HG02759 (cell line): ENCODE results near the gene PLXNB2.

ENCODE experiments used
- ATAC-seq: cut with Tn5 transposase; IDR thresholded peaks from one replicate; pipeline ENCODE4 v1.9.1; 2021; ENCODE audit warnings: mild to moderate bottlenecking, moderate library complexity; ENCODE audit not compliant: unreplicated experiment

PLXNB2 gene

GRCh38 chr22:50242406-50242949 lies 65.0 kb downstream of the PLXNB2 start:
- ATAC-seq: no peak

GRCh38 chr22:50238755-50239154 lies 68.7 kb downstream of the PLXNB2 start:
- no peak for ATAC-seq

DNA sequence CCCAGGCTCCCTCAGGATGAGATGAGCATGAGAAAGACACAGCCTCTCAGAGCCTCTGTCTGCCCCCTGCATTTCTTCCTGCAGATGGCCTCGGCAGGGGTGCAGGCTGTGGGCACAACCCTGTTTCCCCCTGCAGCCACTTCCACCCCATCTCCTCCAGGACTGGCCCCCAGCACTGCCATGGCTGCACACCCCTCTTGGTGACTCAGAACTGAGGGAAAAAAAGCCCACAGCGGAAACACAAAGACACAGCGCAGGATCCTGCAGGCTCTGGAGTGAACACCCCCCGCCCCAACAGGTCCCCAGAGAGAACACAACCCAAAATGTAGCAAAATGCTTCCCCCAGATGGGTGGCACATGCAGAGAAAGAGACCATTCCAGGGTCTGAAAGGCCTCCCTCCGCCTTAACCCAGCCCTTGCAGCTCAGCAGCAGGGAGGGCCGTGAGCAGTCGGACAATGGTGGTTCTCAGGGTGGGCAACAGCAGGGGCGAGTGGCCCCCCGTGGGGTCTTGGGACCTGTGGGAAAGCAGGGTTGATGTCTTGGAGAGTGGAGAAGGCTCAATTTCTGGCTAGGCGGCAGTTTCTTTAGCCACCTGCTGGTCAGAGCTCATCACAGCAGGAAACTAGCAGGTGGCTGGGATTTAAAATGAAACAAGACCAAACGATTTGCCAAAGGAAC lies 70.6 kb downstream of the PLXNB2 start:
- ATAC-seq: no peak

DNA sequence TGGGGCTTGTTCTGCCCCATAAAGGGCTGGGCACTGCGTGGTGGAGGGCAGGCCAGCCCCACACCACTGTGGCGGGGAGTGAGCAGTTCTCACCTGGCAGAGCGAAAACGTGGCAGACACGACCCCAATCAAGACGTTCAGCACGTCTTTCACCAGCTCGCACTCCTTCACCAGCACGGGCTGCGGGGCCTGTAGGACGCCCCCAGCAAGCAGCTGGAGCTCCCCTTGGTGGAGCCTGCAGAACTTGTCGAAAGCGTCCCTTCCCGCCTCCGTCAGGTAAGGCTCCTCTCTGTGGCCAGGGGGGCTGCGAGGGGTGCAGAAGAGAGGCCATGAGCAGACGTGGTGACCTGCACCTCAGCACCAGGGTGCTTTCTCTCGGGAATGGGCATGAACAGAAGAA lies 74.2 kb downstream of the PLXNB2 start:
- no peak for ATAC-seq

- ATAC-seq: no peak
Observed at GRCh38 chr22:50232481-50233151, 74.8 kb downstream of the PLXNB2 start.

- no peak for ATAC-seq
Observed at GRCh38 chr22:50229370-50229769, 78.1 kb downstream of the PLXNB2 start.

DNA sequence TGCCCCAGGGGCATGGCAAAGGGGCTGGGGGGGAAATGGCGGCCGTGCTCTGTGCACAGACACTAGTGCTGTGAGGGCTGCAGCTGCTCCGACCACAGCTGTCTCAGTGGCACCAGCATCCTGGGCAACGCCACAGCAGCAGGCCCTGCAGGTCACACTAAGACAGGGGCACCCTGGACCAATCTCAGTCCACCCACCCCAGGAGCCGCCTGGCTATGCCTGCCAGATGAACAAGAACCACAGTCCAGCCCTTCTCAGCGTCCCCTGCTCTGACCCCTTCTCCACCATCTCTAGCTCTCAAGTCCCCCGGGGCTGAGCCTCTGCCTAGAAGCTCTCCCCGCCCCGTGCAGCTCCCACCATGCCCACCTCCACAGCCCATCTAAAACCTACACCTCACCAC lies 79.1 kb downstream of the PLXNB2 start:
- no peak for ATAC-seq

GRCh38 chr22:50227579-50228215 lies 79.7 kb downstream of the PLXNB2 start:
- ATAC-seq: no peak

DNA sequence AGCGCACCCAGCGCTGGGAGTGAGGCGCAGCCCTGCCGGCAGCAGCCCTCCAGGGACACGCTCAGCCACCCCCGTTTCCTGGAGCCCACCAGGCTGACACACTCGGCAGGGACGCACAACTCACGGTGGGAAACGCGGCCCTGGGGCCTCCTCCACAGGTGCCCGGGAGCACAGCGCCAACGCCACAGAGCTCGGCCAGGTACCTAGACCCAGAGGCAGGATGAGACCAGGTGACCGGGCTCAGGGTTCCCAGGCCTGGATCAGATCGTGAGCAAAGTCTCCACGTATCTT lies 80.6 kb downstream of the PLXNB2 start:
- ATAC-seq: no peak

- no peak for ATAC-seq
Observed at GRCh38 chr22:50226063-50226874, 81.2 kb downstream of the PLXNB2 start.

DNA sequence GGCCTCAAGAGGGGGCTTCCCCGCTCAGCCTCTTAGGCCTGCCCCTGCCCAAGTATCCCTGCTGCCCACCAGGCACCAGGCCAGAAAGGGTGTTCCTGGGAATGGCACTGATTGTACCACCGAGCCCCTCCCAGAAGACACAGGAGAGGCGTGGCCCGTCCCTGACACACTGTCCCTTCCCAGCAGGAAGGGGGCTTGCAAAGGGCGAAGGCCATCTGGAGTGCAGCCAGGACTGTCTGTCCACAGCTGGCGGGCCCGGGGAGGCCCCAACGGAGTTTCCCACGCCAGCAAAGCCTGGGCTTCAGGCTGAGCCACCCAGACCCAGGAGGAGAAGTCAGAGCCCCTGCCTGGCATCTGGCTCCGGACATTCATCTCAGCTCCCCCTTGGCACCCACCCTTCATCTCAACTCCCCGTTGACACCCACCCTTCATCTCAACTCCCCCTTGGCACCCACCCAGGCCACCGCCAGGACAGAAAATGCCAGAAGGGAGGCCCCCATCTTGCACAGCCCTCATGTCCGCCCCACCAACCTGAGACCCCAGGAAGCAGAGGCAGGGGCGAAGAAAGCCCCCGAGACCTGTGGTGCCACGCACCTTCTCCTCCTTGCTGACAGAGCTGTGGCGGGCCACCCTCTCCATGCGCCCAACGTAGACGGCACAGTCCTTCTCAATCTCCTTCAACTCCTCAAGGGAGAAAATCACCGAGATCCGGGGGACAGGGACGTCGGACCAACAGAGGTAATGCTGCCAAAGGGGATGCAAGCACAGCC lies 82.1 kb downstream of the PLXNB2 start:
- no peak for ATAC-seq
